Measurements from ENCODE around the gene MAPK7.
A peak's percentile ranks its signal among the peaks of the same experiment; 100 is the strongest.

MAPK7 gene

DNA sequence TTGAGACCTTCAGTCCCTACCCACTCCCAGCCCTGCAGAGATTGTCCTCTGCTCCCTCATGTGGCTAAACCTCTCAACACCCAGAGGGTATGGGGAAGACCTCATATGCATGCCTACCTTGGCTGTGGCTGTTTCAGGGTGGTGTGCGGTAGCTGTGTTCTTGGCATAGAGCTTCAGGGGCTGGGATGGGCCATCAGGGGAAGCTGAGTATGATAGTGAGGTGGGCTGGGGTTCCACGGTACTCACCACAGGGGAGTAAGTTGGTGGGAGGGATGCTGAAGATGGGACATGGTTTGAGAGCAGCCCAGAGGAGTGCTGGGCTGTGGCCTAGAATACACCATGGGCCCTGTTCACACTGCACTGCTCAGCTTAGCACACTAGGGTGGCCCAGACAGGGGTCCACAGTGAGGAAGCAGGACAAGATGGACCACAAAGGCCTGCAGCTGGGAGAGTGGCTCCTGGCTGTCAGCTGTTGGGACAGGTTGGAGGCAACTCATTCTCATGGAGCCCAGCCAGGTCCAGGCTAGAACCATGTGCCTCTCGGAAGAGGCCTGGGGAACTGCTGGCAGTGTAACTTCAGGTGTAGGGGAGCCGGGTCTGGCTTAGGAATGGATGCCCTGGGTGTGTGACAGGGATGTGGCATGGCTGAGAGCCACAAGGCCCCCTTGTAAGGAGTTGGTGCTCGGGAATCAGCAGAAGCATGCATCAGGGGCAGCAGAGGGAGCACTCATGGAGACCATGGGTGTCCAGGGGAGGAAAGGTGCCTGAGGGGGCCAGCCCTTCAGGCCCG is 5.6 kb downstream of the MAPK7 start:
- TF ChIP-seq ZIC2 (tag by site-specific recombination; IDR thresholded peaks at IDR 0.05): peak; percentile 55
- TF ChIP-seq ZNF274 (IDR thresholded peaks at IDR 0.05; ENCODE audit: low read length): no peak
- TF ChIP-seq ZNF274 (tag by site-specific recombination; IDR thresholded peaks at IDR 0.05; ENCODE audit: borderline replicate concordance): no peak
- POLR2A ChIA-PET: no interaction called here
- CTCF ChIA-PET: no interaction called here
- H3K4me3 ChIP-seq (ENCODE audit: low read depth, low read length): no peak overlapping the region
- H3K36me3 ChIP-seq (ENCODE audit: control insufficient read depth in 2 of 2, insufficient read depth in 1 of 2, low read length in 2 of 2): peaks cover 24 to 64% of the 10 kb centered on the region in 2 experiments
- peaks cover 19% of the 10 kb centered on the region for H3K4me1 ChIP-seq (ENCODE audit: control insufficient read depth, insufficient read depth, low read length)
- no peaks in the 10 kb centered on the region for H3K9me3 ChIP-seq (ENCODE audit: control insufficient read depth, insufficient read depth, low read depth, low read length)
- H3K27ac ChIP-seq (ENCODE audit: extremely low read depth, low read depth, low read length): no peak overlapping the region

- TF ChIP-seq GLIS1 (tag by site-specific recombination; IDR thresholded peaks at IDR 0.05) (peak; percentile 46), SP2 (tag by site-specific recombination; IDR thresholded peaks at IDR 0.05) (peak; percentile 12; the same call in 1 of the 2 replicates), ZBTB8A (tag by site-specific recombination; IDR thresholded peaks at IDR 0.05) (peak; percentile 45; the same call in 1 of the 2 replicates), ZNF561 (tag by site-specific recombination; IDR thresholded peaks at IDR 0.05; ENCODE audit: borderline replicate concordance) (peak; percentile 24; the same call in 1 of the 2 replicates), ZBTB20 (tag by site-specific recombination; IDR thresholded peaks at IDR 0.05) (peak; percentile 11; the same call in 1 of the 2 replicates), PRDM6 (tag by site-specific recombination; IDR thresholded peaks at IDR 0.05) (no peak), ZNF600 (tag by site-specific recombination; IDR thresholded peaks at IDR 0.05) (0 out of 2 replicates have a peak, but pooled peaks have one; percentile 19), ZNF580 (tag by site-specific recombination; IDR thresholded peaks at IDR 0.05) (no peak), ZNF140 (tag by site-specific recombination; IDR thresholded peaks at IDR 0.05) (no peak), ZNF394 (tag by site-specific recombination; IDR thresholded peaks at IDR 0.05; ENCODE audit: borderline replicate concordance) (peak; percentile 63; the same call in 1 of the 2 replicates), KLF1 (tag by site-specific recombination; IDR thresholded peaks at IDR 0.05) (peak; percentile 59), ZIC2 (tag by site-specific recombination; IDR thresholded peaks at IDR 0.05) (peak; percentile 59; the same call in 1 of the 2 replicates)
- peaks cover 17% of the 10 kb centered on the region for H3K4me1 ChIP-seq (ENCODE audit: control insufficient read depth, insufficient read depth, low read length)
- 0 out of 2 replicates have a peak overlapping the region, but pooled peaks have one; percentile 31 for H3K27ac ChIP-seq (ENCODE audit: extremely low read depth, low read depth, low read length)
- H3K36me3 ChIP-seq (ENCODE audit: control insufficient read depth in 2 of 2, insufficient read depth in 1 of 2, low read length in 2 of 2): peaks cover 19 to 56% of the 10 kb centered on the region in 2 experiments
- H3K9me3 ChIP-seq (ENCODE audit: control insufficient read depth, insufficient read depth, low read depth, low read length): no peaks in the 10 kb centered on the region
- ChIA-PET CTCF (no interaction called here), POLR2A (interaction anchor here (1.5 to 1.6 kb wide), 2 partner anchors 9 to 20 kb away, joined by 3 to 4 read pairs; no protein-coding TSS in a partner anchor)
- no peak overlapping the region for H3K4me3 ChIP-seq (ENCODE audit: low read depth, low read length)
Measured at GRCh38 chr17:19384723-19385391, 6.6 kb downstream of the MAPK7 start.

- Histone ChIP-seq H3K4me1 (ENCODE audit: control insufficient read depth, insufficient read depth, low read length) (peaks cover 17% of the 10 kb centered on the region), H3K36me3 (ENCODE audit: control insufficient read depth in 2 of 2, insufficient read depth in 1 of 2, low read length in 2 of 2) (peaks cover 12 to 49% of the 10 kb centered on the region in 2 experiments), H3K4me3 (ENCODE audit: low read depth, low read length) (no peak overlapping the region), H3K27ac (ENCODE audit: extremely low read depth, low read depth, low read length) (no peak overlapping the region), H3K9me3 (ENCODE audit: control insufficient read depth, insufficient read depth, low read depth, low read length) (no peaks in the 10 kb centered on the region)
- no peak for TF ChIP-seq ZNF791 (tag by site-specific recombination; IDR thresholded peaks at IDR 0.05)
- TF ChIP-seq KLF1 (tag by site-specific recombination; IDR thresholded peaks at IDR 0.05): peak; percentile 90; the same call in 1 of the 2 replicates
- CTCF ChIA-PET: interaction anchor here (1.2 kb wide), 1 partner anchor 62 kb away, joined by 3 read pairs; no protein-coding TSS in a partner anchor
- POLR2A ChIA-PET: interaction anchor here (1.5 to 5.6 kb wide), 3 partner anchors 7 to 19 kb away, joined by 3 to 57 read pairs (median 4); partner anchors contain the start of gene MAPK7
Measured at GRCh38 chr17:19385521-19385983, 7.3 kb downstream of the MAPK7 start.
